BE2C (cell line): Measurements from ENCODE around the gene FBXL13.

Experiments
- DNase-seq: peaks from one replicate; pipeline ENCODE4 v3.0.0-alpha.2; 2020
- H3K27me3 ChIP-seq: fragments of 250-450 bp; sonication (Bioruptor Pico); 2 replicates; pipeline ENCODE4 v1.5.1; 2020; ENCODE audit warnings: mild to moderate bottlenecking
- H3K36me3 ChIP-seq: fragments of 250-450 bp; sonication (Bioruptor Pico); 2 replicates; pipeline ENCODE4 v1.5.1; 2020; ENCODE audit warnings: mild to moderate bottlenecking
- H3K4me1 ChIP-seq: fragments of 250-450 bp; sonication (Bioruptor Pico); 2 replicates; pipeline ENCODE4 v1.5.1; 2020
- H3K4me3 ChIP-seq: 2 replicates; pipeline ENCODE4 v1.5.1; 2011; ENCODE audit warnings: low read depth, low read length
- H3K9me3 ChIP-seq: fragments of 250-450 bp; sonication (Bioruptor Pico); 2 replicates; pipeline ENCODE4 v1.5.1; 2020
- TF ChIP-seq, protein P1 (sequence below): IDR thresholded peaks from 2 replicates; pipeline ENCODE4 v1.5.1; 2012; ENCODE audit warnings: mild to moderate bottlenecking, low read depth, low read length

FBXL13 gene

GRCh38 chr7:102994567-102994966 is 80.0 kb downstream of the FBXL13 start:
- H3K9me3 ChIP-seq, result no peaks in the 10 kb centered on the region
- peaks cover 4% of the 10 kb centered on the region for H3K4me1 ChIP-seq
- no peaks in the 10 kb centered on the region for H3K27me3 ChIP-seq
- TF ChIP-seq, protein P1, sequence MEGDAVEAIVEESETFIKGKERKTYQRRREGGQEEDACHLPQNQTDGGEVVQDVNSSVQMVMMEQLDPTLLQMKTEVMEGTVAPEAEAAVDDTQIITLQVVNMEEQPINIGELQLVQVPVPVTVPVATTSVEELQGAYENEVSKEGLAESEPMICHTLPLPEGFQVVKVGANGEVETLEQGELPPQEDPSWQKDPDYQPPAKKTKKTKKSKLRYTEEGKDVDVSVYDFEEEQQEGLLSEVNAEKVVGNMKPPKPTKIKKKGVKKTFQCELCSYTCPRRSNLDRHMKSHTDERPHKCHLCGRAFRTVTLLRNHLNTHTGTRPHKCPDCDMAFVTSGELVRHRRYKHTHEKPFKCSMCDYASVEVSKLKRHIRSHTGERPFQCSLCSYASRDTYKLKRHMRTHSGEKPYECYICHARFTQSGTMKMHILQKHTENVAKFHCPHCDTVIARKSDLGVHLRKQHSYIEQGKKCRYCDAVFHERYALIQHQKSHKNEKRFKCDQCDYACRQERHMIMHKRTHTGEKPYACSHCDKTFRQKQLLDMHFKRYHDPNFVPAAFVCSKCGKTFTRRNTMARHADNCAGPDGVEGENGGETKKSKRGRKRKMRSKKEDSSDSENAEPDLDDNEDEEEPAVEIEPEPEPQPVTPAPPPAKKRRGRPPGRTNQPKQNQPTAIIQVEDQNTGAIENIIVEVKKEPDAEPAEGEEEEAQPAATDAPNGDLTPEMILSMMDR, result no peak
- H3K4me3 ChIP-seq, result no peak overlapping the region
- no peaks in the 10 kb centered on the region for H3K36me3 ChIP-seq
- no peak for DNase-seq

DNA sequence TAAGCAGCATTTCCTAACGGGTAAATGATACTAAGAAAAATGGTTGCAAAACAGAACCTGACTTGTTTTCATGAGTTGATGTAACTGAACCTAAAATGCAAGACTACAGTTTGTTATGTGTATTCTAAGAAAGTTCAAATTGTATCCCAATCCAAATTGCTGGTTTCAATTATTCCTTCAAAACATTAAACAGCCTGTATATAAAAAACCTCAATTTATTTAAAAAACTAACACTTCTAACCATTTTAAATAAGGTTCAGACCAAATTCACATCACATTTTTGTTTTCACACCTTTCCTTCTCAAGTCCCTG is 80.9 kb downstream of the FBXL13 start:
- Histone ChIP-seq H3K27me3 (no peaks in the 10 kb centered on the region), H3K9me3 (no peaks in the 10 kb centered on the region), H3K4me3 (no peak overlapping the region), H3K36me3 (no peaks in the 10 kb centered on the region), H3K4me1 (peaks cover 4% of the 10 kb centered on the region)
- TF ChIP-seq, protein P1, result no peak
- no peak for DNase-seq

- no peak overlapping the region for H3K4me3 ChIP-seq
- no peaks in the 10 kb centered on the region for H3K36me3 ChIP-seq
- peaks cover 4% of the 10 kb centered on the region for H3K4me1 ChIP-seq
- TF ChIP-seq, protein P1, result no peak
- no peaks in the 10 kb centered on the region for H3K27me3 ChIP-seq
- no peaks in the 10 kb centered on the region for H3K9me3 ChIP-seq
- DNase-seq, result no peak
Measured at GRCh38 chr7:102992938-102993717, 81.5 kb downstream of the FBXL13 start.

DNA sequence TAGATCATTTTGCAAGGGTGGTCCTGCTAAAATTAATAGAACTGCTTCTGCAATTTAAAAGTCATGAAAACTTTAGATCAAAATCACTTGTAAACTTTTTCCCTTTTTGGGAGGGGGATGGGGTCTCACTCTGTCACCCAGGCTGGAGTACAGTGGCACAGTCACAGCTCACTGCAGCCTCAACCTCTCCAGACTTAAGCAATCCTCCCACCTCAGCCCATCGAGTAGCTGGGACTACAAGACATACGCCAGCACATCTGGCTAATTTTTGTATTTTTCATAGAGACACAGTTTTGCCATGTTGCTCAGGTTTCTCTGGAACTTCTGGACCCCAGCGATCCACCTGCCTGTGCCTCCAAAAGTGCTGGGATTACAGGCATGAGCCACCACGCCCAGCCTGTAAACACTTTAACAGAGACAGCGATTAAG is 82.1 kb downstream of the FBXL13 start:
- no peak overlapping the region for H3K4me3 ChIP-seq
- H3K4me1 ChIP-seq, result peaks cover 4% of the 10 kb centered on the region
- no peak for DNase-seq
- TF ChIP-seq, protein P1, result no peak
- H3K27me3 ChIP-seq, result no peaks in the 10 kb centered on the region
- H3K36me3 ChIP-seq, result no peaks in the 10 kb centered on the region
- H3K9me3 ChIP-seq, result no peaks in the 10 kb centered on the region

GRCh38 chr7:102991540-102992214 is 82.9 kb downstream of the FBXL13 start:
- Histone ChIP-seq H3K4me1 (peaks cover 4% of the 10 kb centered on the region), H3K36me3 (no peaks in the 10 kb centered on the region), H3K4me3 (no peak overlapping the region), H3K9me3 (no peaks in the 10 kb centered on the region), H3K27me3 (no peaks in the 10 kb centered on the region)
- peak; percentile 46 for DNase-seq
- TF ChIP-seq, protein P1, result no peak

- no peaks in the 10 kb centered on the region for H3K9me3 ChIP-seq
- H3K4me1 ChIP-seq, result peaks cover 4% of the 10 kb centered on the region
- no peaks in the 10 kb centered on the region for H3K27me3 ChIP-seq
- H3K36me3 ChIP-seq, result no peaks in the 10 kb centered on the region
- H3K4me3 ChIP-seq, result no peak overlapping the region
- TF ChIP-seq, protein P1, result no peak
- DNase-seq, result no peak
Measured at GRCh38 chr7:102991077-102991539, 83.5 kb downstream of the FBXL13 start.
